Measurements from ENCODE around the gene SPTBN1.

DNA sequence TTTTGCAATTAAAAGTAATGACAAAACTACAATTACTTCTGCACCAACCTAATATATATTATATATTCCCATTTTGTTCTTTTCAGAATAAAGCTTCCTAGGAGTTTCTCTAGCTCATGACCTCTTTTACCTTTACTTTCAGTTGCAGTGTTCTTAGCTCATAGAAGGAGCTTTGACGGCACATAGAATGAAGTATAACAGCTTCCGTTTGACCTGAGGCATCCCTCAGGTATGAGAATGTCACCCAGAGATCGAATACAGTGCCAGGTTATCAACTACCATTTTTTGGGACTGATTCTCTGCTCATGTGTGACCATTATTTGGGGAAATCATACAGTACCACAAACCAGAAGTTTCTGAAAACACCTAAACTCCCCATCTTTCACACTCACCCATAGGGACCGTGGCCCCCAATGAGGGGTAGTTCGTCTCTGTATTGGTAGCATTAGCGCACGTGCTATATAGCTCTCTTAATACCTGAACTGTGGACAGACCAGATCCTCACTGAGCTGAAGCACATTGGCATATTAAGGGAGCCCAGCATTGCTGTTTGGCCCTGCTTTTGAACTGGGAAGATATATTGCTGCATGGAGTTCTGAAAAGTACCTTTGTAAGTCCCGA lies 123.0 kb downstream of the SPTBN1 start:
- no peak for TF ChIP-seq CTCF (IDR thresholded peaks at IDR 0.05)
- TF ChIP-seq POLR2A (IDR thresholded peaks at IDR 0.05), result no peak
